ENCODE results near the gene SMYD3. TPM values are rescaled to one million over a fixed set of nuclear protein-coding genes. Genes with fewer than 3 reads are reported as not detected.

SMYD3 gene
- polyA plus RNA-seq, 2 of the 4 experiments (the other 2 are of a cell fraction): 18.2 to 35.2 TPM

DNA sequence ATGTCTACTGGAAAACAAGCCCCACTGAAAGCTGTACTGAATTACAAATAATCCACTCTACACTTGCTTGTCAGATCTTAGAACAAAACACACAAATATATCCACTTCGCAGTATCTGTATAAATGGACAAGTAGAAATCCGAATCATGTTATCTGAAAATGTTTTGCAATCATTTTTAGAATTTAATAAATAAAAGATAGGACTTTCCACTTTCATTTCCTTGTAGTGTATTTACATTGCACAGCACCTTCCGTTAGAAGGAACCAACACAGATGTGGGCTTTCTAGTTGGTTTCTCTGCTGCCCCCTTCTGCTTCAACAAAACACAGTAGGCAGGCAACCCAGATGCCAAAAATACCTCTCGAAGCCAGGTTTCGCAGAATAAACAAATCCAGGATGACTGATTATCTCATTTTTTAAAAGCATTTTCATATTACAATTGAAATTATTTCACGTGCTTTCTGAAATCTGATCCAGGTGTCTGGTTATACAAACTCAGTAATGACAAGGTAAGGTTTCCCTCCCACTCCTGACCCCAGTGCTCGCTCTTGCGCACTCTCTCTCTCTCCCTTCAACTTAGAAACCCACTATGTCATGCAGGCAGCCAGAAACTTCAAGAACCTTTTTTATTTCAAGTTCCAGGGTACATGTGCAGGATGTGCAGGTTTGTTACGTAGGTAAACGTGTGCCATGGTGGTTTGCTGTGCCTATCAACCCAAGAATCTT, 389.9 kb downstream of the SMYD3 start:
- CTCF ChIA-PET: interaction anchor here (0.9 to 1.0 kb wide), 3 partner anchors 8 to 106 kb away, joined by 3 read pairs; no protein-coding TSS in a partner anchor
- DNase-seq (ENCODE audit: low read depth in 1 of 2, low spot score in 1 of 2): peak; percentile 20 to 74

GRCh38 chr1:246114369-246114768, 392.7 kb downstream of the SMYD3 start:
- no peak overlapping the region for H3K4me2 ChIP-seq
- ChIA-PET POLR2A (no interaction called here), CTCF (no interaction called here)
- no peak overlapping the region for H3K27ac ChIP-seq
- H3K4me3 ChIP-seq: no peak overlapping the region
- H3K4me1 ChIP-seq: peaks cover 12% of the 10 kb centered on the region
- FAIRE-seq: no peak
- DNase-seq (ENCODE audit: low read depth in 1 of 2, low spot score in 1 of 2): no peak
- no peak for ATAC-seq
- TF ChIP-seq ZFP36 (IDR thresholded peaks at IDR 0.05; ENCODE audit: borderline replicate concordance, partially characterized antibody): no peak
- TF ChIP-seq BHLHE40 (IDR thresholded peaks at IDR 0.05; ENCODE audit: low read depth, low read length): no peak
- no peak for TF ChIP-seq NPAS2 (CRISPR knock-in tag; IDR thresholded peaks at IDR 0.05; ENCODE audit: borderline replicate concordance)
- TF ChIP-seq RNF2 (IDR thresholded peaks at IDR 0.05; ENCODE audit: borderline replicate concordance, low read depth): no peak
- TF ChIP-seq HOXA7 (CRISPR knock-in tag; IDR thresholded peaks at IDR 0.05): no peak
- TF ChIP-seq RCOR1 (IDR thresholded peaks at IDR 0.05; ENCODE audit: low read depth, low read length): no peak
- no peak for TF ChIP-seq RARB (CRISPR knock-in tag; IDR thresholded peaks at IDR 0.05)
- no peaks in the 10 kb centered on the region for H3K9me3 ChIP-seq
- whole genome bisulfite sequencing (ENCODE audit: missing lambda C conversion rate): 82% methylated on average over 9 of the region's 9 CpGs

More for the DNA sequence above, 389.9 kb downstream of the SMYD3 start:
- Histone ChIP-seq H3K4me1 (0 out of 3 replicates have a peak, but pooled peaks cover 4% of the 10 kb centered on the region), H3K4me2 (peak overlapping the region; percentile 43; the same call in 2 of the 3 replicates), H3K4me3 (no peak overlapping the region), H3K27ac (no peak overlapping the region; a peak in 1 of 6 replicates), H3K9me3 (no peaks in the 10 kb centered on the region)
- ATAC-seq: peak; percentile 96 to 97
- 61% methylated on average over 10 of the region's 10 CpGs for WGBS (ENCODE audit: missing lambda C conversion rate)
- POLR2A ChIA-PET: no interaction called here
- TF ChIP-seq JUNB (IDR thresholded peaks at IDR 0.05): no peak
- TF ChIP-seq RAD21 (conservative IDR thresholded peaks at IDR 0.05 in 1 of 2, IDR thresholded peaks at IDR 0.05 in 1 of 2): peak; percentile 49 to 51
- TF ChIP-seq, protein P1, sequence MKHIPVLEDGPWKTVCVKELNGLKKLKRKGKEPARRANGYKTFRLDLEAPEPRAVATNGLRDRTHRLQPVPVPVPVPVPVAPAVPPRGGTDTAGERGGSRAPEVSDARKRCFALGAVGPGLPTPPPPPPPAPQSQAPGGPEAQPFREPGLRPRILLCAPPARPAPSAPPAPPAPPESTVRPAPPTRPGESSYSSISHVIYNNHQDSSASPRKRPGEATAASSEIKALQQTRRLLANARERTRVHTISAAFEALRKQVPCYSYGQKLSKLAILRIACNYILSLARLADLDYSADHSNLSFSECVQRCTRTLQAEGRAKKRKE (CRISPR knock-in tag; IDR thresholded peaks at IDR 0.05; ENCODE audit: low read depth): no peak
- peak in 1 of 2 experiments; percentile 19; a peak in 1 of 4 replicates for TF ChIP-seq CEBPB (IDR thresholded peaks at IDR 0.05)
- no peak for TF ChIP-seq TFCP2L1 (CRISPR knock-in tag; IDR thresholded peaks at IDR 0.05)
- TF ChIP-seq ZC3H11A (IDR thresholded peaks at IDR 0.05): no peak
- TF ChIP-seq SMC3 (IDR thresholded peaks at IDR 0.05): peak; percentile 53
- peak; percentile 49; the same call in 2 of the 3 replicates for TF ChIP-seq CTCF (IDR thresholded peaks at IDR 0.05)
- no peak for TF ChIP-seq ZNF302 (CRISPR knock-in tag; IDR thresholded peaks at IDR 0.05)
- TF ChIP-seq KDM1A (IDR thresholded peaks at IDR 0.05; ENCODE audit: low read depth): no peak
- no peak for FAIRE-seq

GRCh38 chr1:246113555-246114095, 393.5 kb downstream of the SMYD3 start:
- WGBS (ENCODE audit: missing lambda C conversion rate): 89% methylated on average over 8 of the region's 8 CpGs
- H3K27ac ChIP-seq: no peak overlapping the region
- H3K4me2 ChIP-seq: no peak overlapping the region

More at GRCh38 chr1:246113555-246114095, 393.5 kb downstream of the SMYD3 start:
- ChIA-PET POLR2A (no interaction called here), CTCF (interaction anchor here (1.1 kb wide), 1 partner anchor 10 kb away, joined by 4 read pairs; no protein-coding TSS in a partner anchor)
- no peak for DNase-seq (ENCODE audit: low read depth in 1 of 2, low spot score in 1 of 2)
- Histone ChIP-seq H3K4me3 (no peak overlapping the region), H3K4me1 (peaks cover 12% of the 10 kb centered on the region), H3K9me3 (no peaks in the 10 kb centered on the region)
- no peak for FAIRE-seq
- ATAC-seq: no peak
- TF ChIP-seq MAFK (IDR thresholded peaks at IDR 0.05; ENCODE audit: partially characterized antibody) (no peak), ZNF302 (CRISPR knock-in tag; IDR thresholded peaks at IDR 0.05) (no peak), RFX5 (IDR thresholded peaks at IDR 0.05) (no peak), CBX8 (IDR thresholded peaks at IDR 0.05) (no peak)
- TF ChIP-seq, protein P2, sequence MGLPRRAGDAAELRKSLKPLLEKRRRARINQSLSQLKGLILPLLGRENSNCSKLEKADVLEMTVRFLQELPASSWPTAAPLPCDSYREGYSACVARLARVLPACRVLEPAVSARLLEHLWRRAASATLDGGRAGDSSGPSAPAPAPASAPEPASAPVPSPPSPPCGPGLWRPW (IDR thresholded peaks at IDR 0.05): no peak
